Osteocyte (in vitro differentiated cells): Measurements from ENCODE around the gene TMEM242. TPM values are rescaled to one million over a fixed set of nuclear protein-coding genes. Genes with fewer than 3 reads are reported as not detected.

Experiments used
- DNase-seq: peaks from one replicate; pipeline ENCODE4 v3.0.0; 2021; ENCODE audit warnings: mixed read lengths; ENCODE audit not compliant: unreplicated experiment; ENCODE audit errors: extremely low spot score
- H3K27ac Mint-ChIP-seq: one replicate; pipeline ENCODE4 v1.8.0; 2021; ENCODE audit warnings: mild to moderate bottlenecking, mixed read lengths; ENCODE audit not compliant: unreplicated experiment
- H3K27me3 Mint-ChIP-seq: one replicate; pipeline ENCODE4 v1.8.0; 2021; ENCODE audit warnings: mixed read lengths; ENCODE audit not compliant: unreplicated experiment
- H3K36me3 Mint-ChIP-seq: one replicate; pipeline ENCODE4 v1.8.0; 2021; ENCODE audit warnings: mixed read lengths; ENCODE audit not compliant: unreplicated experiment
- H3K4me1 Mint-ChIP-seq: one replicate; pipeline ENCODE4 v1.8.0; 2021; ENCODE audit warnings: mixed read lengths; ENCODE audit not compliant: unreplicated experiment
- H3K4me3 Mint-ChIP-seq: one replicate; pipeline ENCODE4 v1.8.0; 2021; ENCODE audit warnings: mild to moderate bottlenecking, moderate library complexity, mixed read lengths; ENCODE audit not compliant: unreplicated experiment
- H3K9me3 Mint-ChIP-seq: one replicate; pipeline ENCODE4 v1.8.0; 2021; ENCODE audit warnings: mixed read lengths; ENCODE audit not compliant: unreplicated experiment
- total RNA-seq: library from RNA; stranded (reverse); gene quantifications from 2 replicates; pipeline ENCODE4 v1.2.1, GENCODE V29; 2021
- TF ChIP-seq, protein P1 (sequence below): fragments of 200-600 bp; sonication (generic); IDR thresholded peaks from 2 replicates; pipeline ENCODE4 v1.5.0; 2021; ENCODE audit warnings: antibody characterized with exemption, mild to moderate bottlenecking, moderate library complexity

The TMEM242 gene
- total RNA-seq, 1 donor from 2014 or later, result 12.7 TPM

DNA sequence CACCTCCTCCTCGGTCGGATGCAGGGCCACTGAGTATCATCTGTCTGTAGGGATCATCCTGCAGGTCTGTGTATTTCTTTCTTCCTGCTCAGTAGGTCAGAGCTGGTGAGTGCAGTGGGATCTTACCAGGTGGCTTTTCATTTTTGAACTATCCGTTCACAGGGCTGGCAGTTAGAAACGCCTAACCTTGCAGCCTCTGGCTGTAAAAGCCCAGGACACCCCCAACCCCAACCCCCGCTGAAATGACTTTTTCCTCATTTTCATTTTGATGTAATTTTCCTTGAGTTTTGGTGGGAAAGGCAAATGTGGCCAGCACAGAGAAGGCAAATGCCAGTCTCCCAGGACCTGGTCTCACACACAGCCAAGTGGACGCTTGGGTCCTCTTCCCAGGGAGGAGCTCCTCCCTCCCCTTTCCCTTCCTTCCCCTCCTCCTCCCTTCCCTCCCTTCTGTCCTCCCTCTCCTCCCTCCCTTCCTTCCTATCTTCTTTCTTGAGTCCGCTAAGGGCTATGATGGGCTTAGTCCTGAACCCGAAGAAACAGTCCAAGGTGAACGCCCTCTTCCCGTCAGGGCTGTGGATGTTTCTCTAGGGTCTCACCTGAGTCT lies 36.0 kb downstream of the TMEM242 start:
- H3K27ac Mint-ChIP-seq, result no peak overlapping the region
- no peaks in the 10 kb centered on the region for H3K27me3 Mint-ChIP-seq
- no peaks in the 10 kb centered on the region for H3K4me1 Mint-ChIP-seq
- H3K36me3 Mint-ChIP-seq, result peaks cover 16% of the 10 kb centered on the region
- TF ChIP-seq, protein P1, sequence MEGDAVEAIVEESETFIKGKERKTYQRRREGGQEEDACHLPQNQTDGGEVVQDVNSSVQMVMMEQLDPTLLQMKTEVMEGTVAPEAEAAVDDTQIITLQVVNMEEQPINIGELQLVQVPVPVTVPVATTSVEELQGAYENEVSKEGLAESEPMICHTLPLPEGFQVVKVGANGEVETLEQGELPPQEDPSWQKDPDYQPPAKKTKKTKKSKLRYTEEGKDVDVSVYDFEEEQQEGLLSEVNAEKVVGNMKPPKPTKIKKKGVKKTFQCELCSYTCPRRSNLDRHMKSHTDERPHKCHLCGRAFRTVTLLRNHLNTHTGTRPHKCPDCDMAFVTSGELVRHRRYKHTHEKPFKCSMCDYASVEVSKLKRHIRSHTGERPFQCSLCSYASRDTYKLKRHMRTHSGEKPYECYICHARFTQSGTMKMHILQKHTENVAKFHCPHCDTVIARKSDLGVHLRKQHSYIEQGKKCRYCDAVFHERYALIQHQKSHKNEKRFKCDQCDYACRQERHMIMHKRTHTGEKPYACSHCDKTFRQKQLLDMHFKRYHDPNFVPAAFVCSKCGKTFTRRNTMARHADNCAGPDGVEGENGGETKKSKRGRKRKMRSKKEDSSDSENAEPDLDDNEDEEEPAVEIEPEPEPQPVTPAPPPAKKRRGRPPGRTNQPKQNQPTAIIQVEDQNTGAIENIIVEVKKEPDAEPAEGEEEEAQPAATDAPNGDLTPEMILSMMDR, result no peak
- H3K9me3 Mint-ChIP-seq, result no peaks in the 10 kb centered on the region
- DNase-seq, result no peak
- no peak overlapping the region for H3K4me3 Mint-ChIP-seq

DNA sequence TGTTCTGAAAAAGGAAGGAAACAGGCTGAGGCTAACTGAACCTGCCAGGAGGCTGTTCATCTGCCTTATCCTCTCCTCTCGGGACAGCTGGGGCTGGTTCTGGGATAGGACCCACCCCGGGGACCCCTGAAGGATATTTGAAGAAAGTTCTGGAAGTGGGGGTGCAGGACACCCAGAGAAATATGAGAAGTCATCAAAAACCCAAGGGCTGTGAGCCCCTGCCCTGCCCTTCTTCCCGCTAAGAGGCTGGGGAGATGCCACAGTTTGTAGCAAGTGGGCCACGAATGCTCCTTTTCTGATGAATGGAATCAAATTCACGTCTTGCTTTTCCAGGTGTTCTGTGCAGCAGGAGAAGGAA lies 37.9 kb downstream of the TMEM242 start:
- peaks cover 8% of the 10 kb centered on the region for H3K36me3 Mint-ChIP-seq
- no peaks in the 10 kb centered on the region for H3K27me3 Mint-ChIP-seq
- no peak overlapping the region for H3K27ac Mint-ChIP-seq
- no peaks in the 10 kb centered on the region for H3K4me1 Mint-ChIP-seq
- H3K9me3 Mint-ChIP-seq, result no peaks in the 10 kb centered on the region
- H3K4me3 Mint-ChIP-seq, result no peak overlapping the region
- TF ChIP-seq, protein P1, result no peak
- no peak for DNase-seq

DNA sequence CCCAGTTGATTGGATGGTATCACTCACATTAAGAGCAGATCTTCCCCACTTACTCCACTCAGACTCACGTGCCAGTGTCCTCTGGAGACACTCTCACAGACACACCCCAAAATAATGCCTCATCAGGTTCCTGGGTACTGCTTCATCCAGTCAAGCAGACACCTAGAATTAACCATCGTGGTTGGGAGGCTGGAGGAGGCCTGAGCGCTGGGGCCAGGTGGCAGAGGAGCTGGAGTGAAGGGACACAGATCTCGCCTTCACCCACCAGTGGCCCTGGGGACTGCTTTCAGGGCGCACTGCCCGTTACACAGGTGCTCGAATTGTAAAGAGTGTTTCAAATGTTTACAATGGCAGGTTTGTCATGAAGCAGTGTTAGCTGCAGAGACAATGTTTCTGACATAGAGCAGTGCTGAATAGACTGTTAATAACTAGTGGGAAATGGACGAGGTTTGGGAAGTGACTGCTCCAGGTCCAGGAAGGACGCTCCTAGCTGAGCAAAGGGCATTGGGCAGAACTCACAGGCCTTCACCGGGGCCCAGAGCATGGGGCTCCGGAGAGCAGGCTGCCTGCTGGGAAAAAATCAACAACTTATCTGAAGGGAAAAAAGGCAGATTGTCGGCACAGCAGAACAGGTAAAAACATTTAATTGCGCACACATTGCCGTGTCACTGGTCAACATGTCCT lies 38.4 kb downstream of the TMEM242 start:
- TF ChIP-seq, protein P1, result no peak
- no peaks in the 10 kb centered on the region for H3K9me3 Mint-ChIP-seq
- H3K4me3 Mint-ChIP-seq, result no peak overlapping the region
- no peak for DNase-seq
- peaks cover 7% of the 10 kb centered on the region for H3K36me3 Mint-ChIP-seq
- no peaks in the 10 kb centered on the region for H3K4me1 Mint-ChIP-seq
- H3K27ac Mint-ChIP-seq, result no peak overlapping the region
- no peaks in the 10 kb centered on the region for H3K27me3 Mint-ChIP-seq

DNA sequence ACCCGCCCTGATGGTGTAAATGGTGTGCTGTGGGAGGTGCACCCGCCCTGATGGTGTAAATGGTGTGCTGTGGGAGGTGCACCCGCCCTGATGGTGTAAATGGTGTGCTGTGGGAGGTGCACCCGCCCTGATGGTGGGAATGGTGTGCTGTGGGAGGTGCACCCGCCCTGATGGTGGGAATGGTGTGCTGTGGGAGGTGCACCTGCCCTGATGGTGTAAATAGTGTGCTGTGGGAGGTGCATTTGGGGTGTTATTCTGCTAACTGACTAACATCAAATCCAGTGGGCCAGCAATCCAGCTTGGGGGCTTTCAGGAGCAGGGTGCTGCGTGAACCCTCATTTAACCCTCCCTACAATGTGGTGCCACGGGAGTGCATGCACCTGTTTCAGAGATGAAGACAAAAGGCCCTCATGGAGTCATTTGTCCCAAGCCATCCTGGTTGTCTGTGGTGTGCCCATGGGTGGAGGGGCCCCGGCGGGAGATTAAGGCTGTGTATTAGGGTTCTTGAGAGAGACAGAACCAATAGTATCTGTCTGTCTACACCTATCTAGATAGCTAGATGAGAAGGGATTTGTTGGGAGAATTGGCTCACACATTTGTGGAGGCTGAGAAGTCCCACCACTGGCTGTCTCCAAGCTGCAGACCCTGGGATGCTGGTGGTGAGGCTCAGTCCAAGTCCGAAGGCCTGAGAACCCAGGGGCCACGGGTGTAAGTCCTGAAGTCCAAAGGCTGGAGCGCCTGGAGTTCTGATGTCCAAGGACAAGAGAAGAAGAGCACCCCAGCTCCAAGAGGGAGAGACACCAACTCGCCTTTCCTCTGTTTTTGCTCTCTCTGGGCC lies 39.2 kb downstream of the TMEM242 start:
- Mint-ChIP-seq H3K27ac (no peak overlapping the region), H3K27me3 (peaks cover 2% of the 10 kb centered on the region), H3K4me3 (no peak overlapping the region), H3K9me3 (no peaks in the 10 kb centered on the region), H3K4me1 (no peaks in the 10 kb centered on the region), H3K36me3 (peaks cover 6% of the 10 kb centered on the region)
- DNase-seq, result no peak
- TF ChIP-seq, protein P1, result no peak
